GM12878 (cell line): Measurements from ENCODE around the gene LRFN2. TPM values are rescaled to one million over a fixed set of nuclear protein-coding genes. Genes with fewer than 3 reads are reported as not detected.

Experiments used
- ATAC-seq: fragments of 200-7000 bp; cut with Tn5 transposase; 3 replicates; pipeline ENCODE4 v1.9.1; 2020; ENCODE audit warnings: mild to moderate bottlenecking, moderate library complexity
- BruUV-seq: library from RNA; stranded (reverse); fragments of 400-500 nt; replicated peaks from 2 replicates; lab custom pipeline; 2021; lab: Mats Ljungman, UMichigan
- CTCF ChIA-PET: fragments of 300-600 bp; sonication (Branson Sonifier 250); formaldehyde crosslinking; extraction: SDS; loops from one replicate; lab custom pipeline; 2021; ENCODE audit warnings: inconsistent platforms; lab: Yijun Ruan, JAX
- POLR2A ChIA-PET: fragments of 350-600 bp; formaldehyde crosslinking; extraction: SDS; loops from one replicate; lab custom pipeline; 2021; ENCODE audit warnings: inconsistent platforms; lab: Charles Lee
- RAD21 ChIA-PET: fragments of 300-600 bp; sonication (Branson Sonifier 250); formaldehyde crosslinking; loops from one replicate; lab custom pipeline; 2023; ENCODE audit warnings: antibody characterized with exemption; ENCODE audit not compliant: unreplicated experiment; lab: Charles Lee
- SMC1A ChIA-PET: fragments of 300-600 bp; sonication (Branson Sonifier 250); formaldehyde crosslinking; loops from one replicate; lab custom pipeline; 2023; ENCODE audit not compliant: unreplicated experiment, uncharacterized antibody; lab: Charles Lee
- DNase-seq: peaks from one replicate; pipeline ENCODE4 v3.0.0-alpha.2; 2011; ENCODE audit warnings: low read depth, low spot score
- FAIRE-seq: peaks from 3 replicates; lab custom pipeline; 2011; peaks lifted over from hg19 to GRCh38; lab: Jason Lieb, UNC
- H2AFZ ChIP-seq: 2 replicates; pipeline ENCODE4 v1.6.0; 2011; ENCODE audit warnings: low read depth, low read length, control low read depth; ENCODE audit not compliant: control insufficient read depth
- H3K27ac ChIP-seq: 2 replicates; pipeline ENCODE4 v1.5.1; 2011; ENCODE audit warnings: control low read depth; ENCODE audit not compliant: control insufficient read depth, insufficient read depth
- H3K27me3 ChIP-seq, 2 experiments: replicated peaks in 1 of 2; 2 replicates each; pipeline versions ENCODE4 v1.6.0 to v1.6.1; 2011; ENCODE audit warnings: low read length in 1 of 2; ENCODE audit not compliant: control insufficient read depth in 2 of 2, insufficient read depth in 2 of 2
- H3K36me3 ChIP-seq, 2 experiments: 2 replicates each; pipeline ENCODE4 v1.5.1; 2011; ENCODE audit warnings: low read length in 1 of 2; ENCODE audit not compliant: control insufficient read depth in 2 of 2, insufficient read depth in 2 of 2
- H3K4me1 ChIP-seq: 2 replicates; pipeline ENCODE4 v1.6.1; 2011; ENCODE audit warnings: mild to moderate bottlenecking, low read length, moderate library complexity, mixed read lengths; ENCODE audit not compliant: control insufficient read depth, insufficient read depth
- H3K4me2 ChIP-seq: 2 replicates; pipeline ENCODE4 v1.6.0; 2011; ENCODE audit warnings: control low read depth; ENCODE audit not compliant: control insufficient read depth, insufficient read depth
- H3K4me3 ChIP-seq: fragments of 200-600 bp; sonication (generic); 2 replicates; pipeline ENCODE4 v1.5.1; 2016
- H3K79me2 ChIP-seq: 2 replicates; pipeline ENCODE4 v1.6.0; 2011; ENCODE audit warnings: low read length; ENCODE audit not compliant: control insufficient read depth, insufficient read depth
- H3K9ac ChIP-seq: 2 replicates; pipeline ENCODE4 v1.8.0; 2011; ENCODE audit warnings: low read length, control low read depth, mixed read lengths; ENCODE audit not compliant: control insufficient read depth, insufficient read depth
- H3K9me3 ChIP-seq: replicated peaks from 3 replicates; pipeline ENCODE4 v1.5.1; 2011; ENCODE audit warnings: mild to moderate bottlenecking, low read length; ENCODE audit not compliant: control insufficient read depth, insufficient read depth
- H4K20me1 ChIP-seq: 2 replicates; pipeline ENCODE4 v1.6.0; 2011; ENCODE audit not compliant: control insufficient read depth, insufficient read depth
- EGR1 ChIP-seq, 2 experiments: IDR thresholded peaks; 1 replicate in 1 of 2; 2 replicates in 1 of 2; pipeline ENCODE4 v1.6.1; 2011 to 2012; ENCODE audit warnings: low read depth in 2 of 2, low read length in 2 of 2, borderline replicate concordance in 1 of 2, mild to moderate bottlenecking in 1 of 2, moderate library complexity in 1 of 2
- MXI1 ChIP-seq: fragments of 150-350 bp; IDR thresholded peaks from 2 replicates; pipeline ENCODE4 v1.6.1; 2011; ENCODE audit warnings: low read depth, mild to moderate bottlenecking, inconsistent platforms, low read length, improper control_type of control experiment
- RBBP5 ChIP-seq: fragments of 200-600 bp; sonication (generic); conservative IDR thresholded peaks from 2 replicates; pipeline ENCODE4 v1.6.1; 2016
- WGBS: methylation state at CpG from one replicate; pipeline ENCODE4 v1.1.6; 2016; ENCODE audit warnings: low lambda C conversion rate; ENCODE audit not compliant: insufficient replicate concordance, insufficient coverage; ENCODE audit errors: missing lambda C conversion rate; 5-methylcytosine and 5-hydroxymethylcytosine counted together
- in situ Hi-C: fragments of 300-500 bp; cut with MboI; formaldehyde crosslinking; loops from 9 replicates; pipeline ENCODE4 v1.14.3; 2018; ENCODE audit warnings: mixed read lengths
- intact Hi-C: fragments of 100-400 bp; cut with micrococcal nuclease; formaldehyde crosslinking; loops from one replicate; pipeline ENCODE4 v1.14.2; 2022; ENCODE audit not compliant: unreplicated experiment
- polyA plus RNA-seq, 11 experiments: library from polyadenylated mRNA; depleted of rRNA in 4 of 11; unstranded in 6 of 11; stranded (reverse) in 5 of 11; fragments of >200 nt; fragmentation: Nextera tagmentation in 4 of 11; fragmentation: Illumina TruSeq in 1 of 11; extraction: Ambion mirVana in 4 of 11; extraction: Trizol in 1 of 11; gene quantifications; 1 replicate in 1 of 11; 2 replicates in 10 of 11; pipeline versions ENCODE4 v1.2.1 to v1.2.3, GENCODE V29; 2011 to 2016; ENCODE audit warnings: inconsistent platforms in 2 of 11, missing spikeins in 2 of 11, low read depth in 1 of 11
- total RNA-seq, 4 experiments: library from RNA; depleted of rRNA in 3 of 4; stranded (reverse); fragments of >200 nt in 3 of 4; fragmentation: Illumina TruSeq in 1 of 4; extraction: Trizol in 1 of 4; gene quantifications; 2 replicates each; pipeline versions ENCODE4 v1.2.1 to v1.2.3, GENCODE V29; 2013 to 2021

Gene LRFN2
- total and polyA plus RNA-seq, 10 of the 15 experiments (the other 5 are each of a cell fraction or from before 2014, with no cell fraction given): not detected

DNA sequence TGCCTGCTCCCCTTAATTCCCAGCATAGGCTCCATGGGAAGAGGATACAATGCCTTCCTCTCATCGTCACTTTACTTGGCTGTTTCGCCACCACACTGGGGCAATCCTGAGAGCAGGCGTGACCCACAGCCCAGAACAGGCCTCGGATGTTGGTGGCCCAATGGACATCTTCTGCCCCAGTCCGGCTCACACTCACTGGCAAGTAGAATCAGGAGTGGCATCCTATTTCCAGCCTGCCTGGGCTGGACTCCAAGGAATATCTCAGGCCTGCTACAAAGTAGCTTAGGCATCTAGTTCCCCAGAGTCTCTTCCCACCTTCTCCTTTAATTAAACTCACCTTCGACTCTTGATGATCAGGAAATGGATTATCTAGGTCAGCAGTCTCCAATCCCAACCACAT lies 110.5 kb downstream of the LRFN2 start:
- Histone ChIP-seq H3K4me1 (no peaks in the 10 kb centered on the region), H3K27ac (no peak overlapping the region), H2AFZ (no peak overlapping the region), H3K27me3 (peaks cover 2 to 4% of the 10 kb centered on the region in 2 experiments; a peak in 3 of 4 replicates), H3K9me3 (no peaks in the 10 kb centered on the region), H3K9ac (no peak overlapping the region), H3K4me3 (no peak overlapping the region), H4K20me1 (no peaks in the 10 kb centered on the region), H3K79me2 (no peaks in the 10 kb centered on the region), H3K4me2 (no peak overlapping the region), H3K36me3 (no peaks in the 10 kb centered on the region)
- FAIRE-seq: no peak
- in situ Hi-C loops: no loop called here
- no peak for TF ChIP-seq EGR1 (IDR thresholded peaks at IDR 0.05; ENCODE audit: borderline replicate concordance in 1 of 2, low read depth in 2 of 2, low read length in 2 of 2)
- TF ChIP-seq MXI1: no peak
- SMC1A ChIA-PET: no interaction called here
- no TSS peak for BruUV-seq
- 4% methylated on average over 6 of the region's 6 CpGs for WGBS
- CTCF ChIA-PET: no interaction called here
- DNase-seq: no peak
- no peak for ATAC-seq
- POLR2A ChIA-PET: no interaction called here
- intact Hi-C loops: no loop called here
- RAD21 ChIA-PET: no interaction called here

DNA sequence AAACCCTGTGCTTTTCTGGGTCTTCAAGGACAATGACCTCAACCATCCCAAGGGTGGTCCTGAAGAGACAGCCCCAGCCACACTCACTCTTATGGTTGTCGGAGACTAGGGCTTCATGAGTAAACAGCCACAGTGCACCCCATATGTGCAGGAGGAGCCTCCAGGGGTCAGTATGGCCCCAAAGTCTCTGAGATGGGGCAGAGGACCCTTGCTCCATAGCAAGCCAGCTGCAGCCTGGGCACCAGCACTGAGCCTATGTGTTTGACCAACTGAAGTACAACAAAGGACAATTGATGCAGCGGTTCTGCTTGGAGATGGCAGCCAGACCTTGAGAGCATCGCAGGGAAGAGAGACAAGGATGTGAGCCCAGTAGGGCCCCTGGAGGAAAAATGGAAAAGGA lies 112.2 kb downstream of the LRFN2 start:
- WGBS: 10% methylated on average over 3 of the region's 3 CpGs
- SMC1A ChIA-PET: no interaction called here
- ATAC-seq: no peak
- CTCF ChIA-PET: interaction anchor here (1.0 kb wide), 1 partner anchor 9 kb away, joined by 4 read pairs; no protein-coding TSS in a partner anchor
- no peak overlapping the region for H2AFZ ChIP-seq
- no peaks in the 10 kb centered on the region for H3K79me2 ChIP-seq
- BruUV-seq: no TSS peak
- H3K4me1 ChIP-seq: no peaks in the 10 kb centered on the region
- H4K20me1 ChIP-seq: no peaks in the 10 kb centered on the region
- no peaks in the 10 kb centered on the region for H3K9me3 ChIP-seq
- no peak overlapping the region for H3K4me3 ChIP-seq
- no peaks in the 10 kb centered on the region for H3K36me3 ChIP-seq
- no peak for DNase-seq
- intact Hi-C loops (no loop called here), in situ Hi-C loops (no loop called here)
- RAD21 ChIA-PET: no interaction called here
- H3K4me2 ChIP-seq: no peak overlapping the region
- no peak overlapping the region for H3K27ac ChIP-seq
- no peak for FAIRE-seq
- no peak overlapping the region for H3K9ac ChIP-seq
- no peak for TF ChIP-seq RBBP5
- peaks cover 2 to 4% of the 10 kb centered on the region in 2 experiments; a peak in 3 of 4 replicates for H3K27me3 ChIP-seq
- POLR2A ChIA-PET: no interaction called here
